Panc1 (cell line): ENCODE data around the gene SELENOS. TPM values are rescaled to one million over a fixed set of nuclear protein-coding genes. Genes with fewer than 3 reads are reported as not detected.

Experiments used
- ATAC-seq: fragments of 200-7000 bp; cut with Tn5 transposase; 2 replicates; pipeline ENCODE4 v1.9.1; 2020; ENCODE audit warnings: mild to moderate bottlenecking, moderate library complexity
- BruUV-seq: library from RNA; stranded (reverse); fragments of 400-500 nt; replicated peaks from 2 replicates; lab custom pipeline; 2021; lab: Mats Ljungman, UMichigan
- CTCF ChIA-PET: fragments of 300-600 bp; sonication (Branson Sonifier 250); formaldehyde crosslinking; loops from one replicate; lab custom pipeline; 2022; ENCODE audit warnings: antibody characterized with exemption; lab: Charles Lee
- POLR2A ChIA-PET: fragments of 300-600 bp; sonication (Branson Sonifier 250); formaldehyde crosslinking; loops from one replicate; lab custom pipeline; 2022; ENCODE audit warnings: antibody characterized with exemption; lab: Charles Lee
- DNase-seq: peaks from one replicate; pipeline ENCODE4 v3.0.0-alpha.2; 2010; ENCODE audit warnings: low read depth, low spot score
- H3K27ac ChIP-seq: 2 replicates; pipeline ENCODE4 v1.5.1; 2011; ENCODE audit warnings: mild to moderate bottlenecking, low read length, inconsistent platforms
- H3K27me3 ChIP-seq: fragments of 200-500 bp; sonication (Bioruptor generic); 2 replicates; pipeline ENCODE4 v1.6.0; 2014; ENCODE audit warnings: low read length, inconsistent platforms; ENCODE audit not compliant: control insufficient read depth, insufficient read depth
- H3K36me3 ChIP-seq: fragments of 200-500 bp; sonication (Bioruptor generic); 2 replicates; pipeline ENCODE4 v1.5.1; 2014; ENCODE audit warnings: inconsistent platforms, mild to moderate bottlenecking, low read length, moderate library complexity; ENCODE audit not compliant: control insufficient read depth, insufficient read depth
- H3K4me1 ChIP-seq: 2 replicates; pipeline ENCODE4 v1.5.1; 2011; ENCODE audit warnings: inconsistent platforms, mild to moderate bottlenecking, low read length, moderate library complexity; ENCODE audit not compliant: control insufficient read depth, insufficient read depth
- H3K4me3 ChIP-seq, 2 experiments: 2 replicates each; pipeline ENCODE4 v1.5.1; 2011 to 2012; ENCODE audit warnings: low read depth in 2 of 2, low read length in 2 of 2, mild to moderate bottlenecking in 2 of 2, inconsistent platforms in 1 of 2, moderate library complexity in 1 of 2
- H3K9me3 ChIP-seq: fragments of 200-500 bp; sonication (Bioruptor generic); 2 replicates; pipeline ENCODE4 v1.5.1; 2014; ENCODE audit warnings: low read depth, mild to moderate bottlenecking, inconsistent platforms, low read length, moderate library complexity; ENCODE audit not compliant: control insufficient read depth, insufficient read depth
- POLR2AphosphoS5 ChIP-seq: IDR thresholded peaks from 2 replicates; pipeline ENCODE4 v1.6.1; 2012; ENCODE audit warnings: mild to moderate bottlenecking, low read depth, low read length, moderate library complexity
- REST ChIP-seq, 2 experiments: IDR thresholded peaks; 2 replicates each; pipeline ENCODE4 v1.6.1; 2011 to 2012; ENCODE audit warnings: low read depth in 2 of 2, control low read depth in 1 of 2, low read length in 1 of 2, mild to moderate bottlenecking in 1 of 2, moderate library complexity in 1 of 2; ENCODE audit not compliant: insufficient read depth in 1 of 2
- SIN3A ChIP-seq: IDR thresholded peaks from 2 replicates; pipeline ENCODE4 v1.6.1; 2012; ENCODE audit warnings: low read depth, mild to moderate bottlenecking, low read length, moderate library complexity, borderline replicate concordance; ENCODE audit not compliant: insufficient read depth
- TCF7L2 ChIP-seq: IDR thresholded peaks from 2 replicates; pipeline ENCODE4 v1.6.1; 2011; ENCODE audit warnings: mild to moderate bottlenecking, low read depth, low read length, inconsistent platforms
- in situ Hi-C: cut with HindIII; loops from 2 replicates; pipeline ENCODE4 v1.10.0; 2016; ENCODE audit warnings: low sequenced_read_pairs, low pct_unique_long_range_greater_than_20kb
- intact Hi-C: fragments of 100-400 bp; cut with micrococcal nuclease; formaldehyde crosslinking; loops from one replicate; pipeline ENCODE4 v1.10.0; 2022; ENCODE audit not compliant: unreplicated experiment
- total RNA-seq: library from RNA; stranded (reverse); gene quantifications from one replicate; pipeline ENCODE4 v1.2.1, GENCODE V29; 2021; ENCODE audit not compliant: unreplicated experiment
- TF ChIP-seq, protein P1 (sequence below): fragments of 450-650 bp; IDR thresholded peaks from 2 replicates; pipeline ENCODE4 v1.5.1; 2017; ENCODE audit warnings: mild to moderate bottlenecking

SELENOS gene
- total RNA-seq, 1 experiment from 2014 or later, result 74.9 TPM

- Histone ChIP-seq H3K36me3 (peaks cover 42% of the 10 kb centered on the region), H3K27me3 (no peaks in the 10 kb centered on the region), H3K4me1 (peaks cover 14% of the 10 kb centered on the region), H3K27ac (no peak overlapping the region), H3K9me3 (no peaks in the 10 kb centered on the region), H3K4me3 (no peak overlapping the region)
- BruUV-seq, result no TSS peak
- ATAC-seq (no peak), DNase-seq (no peak)
- intact Hi-C loops (no loop called here), in situ Hi-C loops (no loop called here)
- ChIA-PET CTCF (no interaction called here), POLR2A (interaction anchor here (0.5 kb wide), 1 partner anchor 165 kb away, joined by 5 read pairs; no protein-coding TSS in a partner anchor)
- TF ChIP-seq POLR2AphosphoS5, result no peak
- TF ChIP-seq, protein P1, sequence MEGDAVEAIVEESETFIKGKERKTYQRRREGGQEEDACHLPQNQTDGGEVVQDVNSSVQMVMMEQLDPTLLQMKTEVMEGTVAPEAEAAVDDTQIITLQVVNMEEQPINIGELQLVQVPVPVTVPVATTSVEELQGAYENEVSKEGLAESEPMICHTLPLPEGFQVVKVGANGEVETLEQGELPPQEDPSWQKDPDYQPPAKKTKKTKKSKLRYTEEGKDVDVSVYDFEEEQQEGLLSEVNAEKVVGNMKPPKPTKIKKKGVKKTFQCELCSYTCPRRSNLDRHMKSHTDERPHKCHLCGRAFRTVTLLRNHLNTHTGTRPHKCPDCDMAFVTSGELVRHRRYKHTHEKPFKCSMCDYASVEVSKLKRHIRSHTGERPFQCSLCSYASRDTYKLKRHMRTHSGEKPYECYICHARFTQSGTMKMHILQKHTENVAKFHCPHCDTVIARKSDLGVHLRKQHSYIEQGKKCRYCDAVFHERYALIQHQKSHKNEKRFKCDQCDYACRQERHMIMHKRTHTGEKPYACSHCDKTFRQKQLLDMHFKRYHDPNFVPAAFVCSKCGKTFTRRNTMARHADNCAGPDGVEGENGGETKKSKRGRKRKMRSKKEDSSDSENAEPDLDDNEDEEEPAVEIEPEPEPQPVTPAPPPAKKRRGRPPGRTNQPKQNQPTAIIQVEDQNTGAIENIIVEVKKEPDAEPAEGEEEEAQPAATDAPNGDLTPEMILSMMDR, result no peak
- TF ChIP-seq SIN3A, result no peak
- no peak for TF ChIP-seq TCF7L2
- TF ChIP-seq REST (IDR thresholded peaks at IDR 0.05; ENCODE audit: insufficient read depth in 1 of 2, low read depth in 2 of 2, low read length in 1 of 2), result no peak
Observed at GRCh38 chr15:101273534-101273933, 3.8 kb downstream of the SELENOS start.

DNA sequence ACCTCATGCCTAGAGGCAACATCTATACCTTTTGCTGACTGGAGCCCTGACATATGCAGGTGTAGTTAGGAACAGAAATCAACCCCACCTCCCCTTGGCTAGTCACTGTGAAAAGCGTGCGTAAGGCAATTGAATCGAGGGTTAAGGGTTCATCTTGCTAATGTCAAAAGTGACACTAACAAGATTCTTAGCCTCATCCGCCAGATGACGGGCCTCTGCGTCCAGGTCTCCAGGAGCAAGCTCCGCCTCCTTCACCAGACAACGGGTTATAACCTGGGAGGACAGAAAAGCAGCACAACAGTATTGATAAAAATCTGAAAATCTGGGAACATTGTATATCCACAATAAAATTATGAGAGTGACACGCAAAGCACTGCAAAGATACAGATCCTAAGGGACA lies 4.7 kb downstream of the SELENOS start:
- in situ Hi-C loops (no loop called here), intact Hi-C loops (no loop called here)
- POLR2A ChIA-PET, result no interaction called here
- peaks cover 7% of the 10 kb centered on the region for H3K4me1 ChIP-seq
- TF ChIP-seq SIN3A, result no peak
- TF ChIP-seq, protein P1, result no peak
- no peak overlapping the region for H3K4me3 ChIP-seq
- DNase-seq (no peak), ATAC-seq (no peak)
- H3K27me3 ChIP-seq, result no peaks in the 10 kb centered on the region
- CTCF ChIA-PET, result no interaction called here
- H3K36me3 ChIP-seq, result peaks cover 42% of the 10 kb centered on the region
- BruUV-seq, result no TSS peak
- H3K27ac ChIP-seq, result no peak overlapping the region
- no peaks in the 10 kb centered on the region for H3K9me3 ChIP-seq
